ENCODE results near the gene CPNE5.

The CPNE5 gene

DNA sequence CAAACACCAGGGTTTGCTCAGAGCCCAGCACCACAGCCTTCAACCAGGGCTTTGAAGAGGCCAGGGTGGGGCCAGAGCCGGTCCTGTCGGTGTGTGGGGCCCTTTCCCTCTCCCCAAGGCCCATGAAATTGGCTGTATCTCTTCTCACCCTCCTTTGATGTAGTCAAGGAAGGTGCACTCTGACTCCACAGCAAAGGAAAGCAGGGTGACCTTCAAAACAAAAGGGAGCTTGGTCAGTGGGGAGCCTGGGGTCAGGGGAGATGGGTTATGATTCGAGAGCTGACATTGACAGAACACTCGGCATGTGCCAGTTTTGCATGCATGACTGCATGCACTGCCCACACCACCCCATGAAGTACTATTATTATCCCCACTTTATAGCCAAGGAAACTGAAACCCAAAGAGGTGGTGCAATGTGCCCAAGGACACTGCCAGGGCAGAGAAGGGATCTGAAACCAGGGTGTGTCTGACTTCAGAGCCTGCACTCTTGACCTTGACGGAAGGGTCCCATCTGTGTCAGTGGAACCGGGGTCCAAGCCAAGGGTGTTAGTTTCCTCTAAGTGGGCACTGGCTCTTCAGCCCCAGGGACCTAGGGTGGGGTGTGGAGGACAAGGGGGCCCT, 86.2 kb downstream of the CPNE5 start:
- TF ChIP-seq, protein P1, sequence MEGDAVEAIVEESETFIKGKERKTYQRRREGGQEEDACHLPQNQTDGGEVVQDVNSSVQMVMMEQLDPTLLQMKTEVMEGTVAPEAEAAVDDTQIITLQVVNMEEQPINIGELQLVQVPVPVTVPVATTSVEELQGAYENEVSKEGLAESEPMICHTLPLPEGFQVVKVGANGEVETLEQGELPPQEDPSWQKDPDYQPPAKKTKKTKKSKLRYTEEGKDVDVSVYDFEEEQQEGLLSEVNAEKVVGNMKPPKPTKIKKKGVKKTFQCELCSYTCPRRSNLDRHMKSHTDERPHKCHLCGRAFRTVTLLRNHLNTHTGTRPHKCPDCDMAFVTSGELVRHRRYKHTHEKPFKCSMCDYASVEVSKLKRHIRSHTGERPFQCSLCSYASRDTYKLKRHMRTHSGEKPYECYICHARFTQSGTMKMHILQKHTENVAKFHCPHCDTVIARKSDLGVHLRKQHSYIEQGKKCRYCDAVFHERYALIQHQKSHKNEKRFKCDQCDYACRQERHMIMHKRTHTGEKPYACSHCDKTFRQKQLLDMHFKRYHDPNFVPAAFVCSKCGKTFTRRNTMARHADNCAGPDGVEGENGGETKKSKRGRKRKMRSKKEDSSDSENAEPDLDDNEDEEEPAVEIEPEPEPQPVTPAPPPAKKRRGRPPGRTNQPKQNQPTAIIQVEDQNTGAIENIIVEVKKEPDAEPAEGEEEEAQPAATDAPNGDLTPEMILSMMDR (IDR thresholded peaks at IDR 0.05; ENCODE audit: borderline replicate concordance, insufficient read depth, low read depth, low read length), result no peak
- H3K4me3 ChIP-seq (ENCODE audit: low read depth, low read length), result no peak overlapping the region

DNA sequence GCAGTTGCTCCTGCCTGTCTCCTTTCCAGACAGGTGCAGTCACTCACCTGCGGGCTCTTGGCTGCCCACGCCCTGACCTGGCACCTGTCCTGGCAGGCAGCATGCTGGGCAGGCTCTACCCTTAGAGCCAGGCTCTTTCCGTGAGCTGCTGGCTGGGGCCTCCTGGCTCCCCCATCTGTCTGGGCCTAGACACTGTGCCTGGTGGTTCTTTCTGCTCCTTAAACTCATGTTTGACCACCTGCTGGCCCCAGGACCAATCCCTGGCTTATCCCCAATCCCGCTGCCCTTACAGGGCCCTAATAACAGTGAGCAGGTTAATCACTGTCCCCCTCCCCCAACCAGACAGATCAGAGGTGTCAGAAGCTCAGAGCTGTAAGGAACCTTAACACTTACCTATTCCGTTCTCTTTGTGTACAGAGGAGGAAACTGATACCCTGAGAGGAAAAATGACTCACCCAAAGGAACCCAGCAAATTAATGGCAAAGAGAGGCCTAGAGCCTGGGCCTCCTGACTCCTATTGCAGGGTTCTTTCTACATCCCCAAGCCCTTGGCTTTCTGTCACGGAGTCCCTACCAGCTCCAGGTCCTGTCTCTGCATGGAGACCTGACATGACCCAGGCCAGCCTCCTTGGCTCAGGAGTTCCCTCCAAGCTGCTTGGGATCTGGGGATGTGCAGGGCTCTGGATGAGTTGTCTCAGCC, 86.9 kb downstream of the CPNE5 start:
- TF ChIP-seq, protein P1 (IDR thresholded peaks at IDR 0.05; ENCODE audit: borderline replicate concordance, insufficient read depth, low read depth, low read length), result no peak
- H3K4me3 ChIP-seq (ENCODE audit: low read depth, low read length), result no peak overlapping the region

DNA sequence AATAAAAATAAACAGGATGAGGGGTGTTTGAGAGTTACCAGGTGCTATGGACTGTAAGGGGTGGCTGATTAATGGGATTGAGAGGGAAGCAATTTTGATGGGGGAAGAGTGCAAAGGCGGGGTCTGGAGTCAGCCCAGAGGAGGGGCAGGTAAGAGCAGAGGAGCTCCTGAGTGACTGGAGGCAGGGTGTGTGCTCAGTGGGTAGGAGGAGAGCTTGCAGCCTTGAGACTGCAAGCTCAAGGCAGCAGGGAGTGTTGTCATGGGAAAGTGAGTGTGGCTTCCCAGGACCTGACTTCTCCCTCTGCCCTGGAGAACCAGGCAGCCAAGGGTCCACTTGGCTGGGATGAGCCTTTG, 87.4 kb downstream of the CPNE5 start:
- TF ChIP-seq, protein P1 (IDR thresholded peaks at IDR 0.05; ENCODE audit: borderline replicate concordance, insufficient read depth, low read depth, low read length), result no peak
- H3K4me3 ChIP-seq (ENCODE audit: low read depth, low read length), result no peak overlapping the region

DNA sequence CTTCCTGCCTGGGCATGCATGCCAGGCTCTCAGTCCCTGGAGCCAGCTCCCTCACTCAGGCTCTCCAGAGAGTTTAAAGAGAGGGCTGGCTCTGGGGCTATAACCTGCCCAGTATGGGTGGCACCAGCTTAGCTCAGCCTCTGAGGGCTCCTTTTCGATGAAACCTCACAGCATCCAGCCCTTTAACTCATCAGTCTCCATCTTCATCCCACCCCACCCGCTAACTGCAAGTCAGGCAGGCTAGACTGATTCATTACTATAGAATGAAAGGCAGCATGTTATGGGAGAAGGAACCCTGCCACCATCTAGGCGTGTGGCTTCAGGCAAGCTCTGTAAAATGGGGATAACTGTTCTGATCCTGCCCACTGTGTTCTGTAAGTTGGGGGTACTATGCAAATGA, 88.2 kb downstream of the CPNE5 start:
- H3K4me3 ChIP-seq (ENCODE audit: low read depth, low read length), result no peak overlapping the region
- TF ChIP-seq, protein P1 (IDR thresholded peaks at IDR 0.05; ENCODE audit: borderline replicate concordance, insufficient read depth, low read depth, low read length), result no peak

DNA sequence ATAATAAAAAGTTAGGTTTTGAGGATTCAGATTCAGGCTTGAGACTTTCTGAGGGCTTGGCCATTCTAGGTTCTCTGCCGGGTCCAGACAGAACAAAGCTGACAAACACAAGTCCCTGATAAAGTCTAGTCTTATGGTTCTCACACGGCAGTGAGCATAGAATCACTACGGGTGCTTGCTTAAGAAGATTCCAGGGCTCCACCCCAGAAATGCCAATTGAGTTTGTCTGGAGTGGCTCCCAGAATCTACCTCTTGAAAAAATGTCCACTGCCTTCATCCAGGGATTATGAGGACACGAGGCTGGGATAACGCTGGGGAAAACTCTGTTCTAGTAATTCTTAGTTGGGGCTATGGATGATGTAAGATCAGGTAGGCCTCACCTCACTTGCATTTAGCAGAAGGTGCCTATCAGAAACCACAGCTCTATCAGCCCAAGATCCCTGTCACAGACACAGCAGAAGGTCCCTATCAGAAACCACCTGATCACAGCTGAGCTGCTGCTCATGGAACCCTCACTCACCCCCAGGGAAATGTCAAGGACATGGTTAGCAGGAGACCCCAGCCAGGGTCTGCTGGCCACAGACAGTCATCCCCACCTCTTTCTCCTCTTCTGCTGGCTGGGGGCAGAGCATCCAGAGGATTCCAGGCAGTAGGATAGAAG, 89.3 kb downstream of the CPNE5 start:
- TF ChIP-seq, protein P1 (IDR thresholded peaks at IDR 0.05; ENCODE audit: borderline replicate concordance, insufficient read depth, low read depth, low read length), result no peak
- H3K4me3 ChIP-seq (ENCODE audit: low read depth, low read length), result no peak overlapping the region

DNA sequence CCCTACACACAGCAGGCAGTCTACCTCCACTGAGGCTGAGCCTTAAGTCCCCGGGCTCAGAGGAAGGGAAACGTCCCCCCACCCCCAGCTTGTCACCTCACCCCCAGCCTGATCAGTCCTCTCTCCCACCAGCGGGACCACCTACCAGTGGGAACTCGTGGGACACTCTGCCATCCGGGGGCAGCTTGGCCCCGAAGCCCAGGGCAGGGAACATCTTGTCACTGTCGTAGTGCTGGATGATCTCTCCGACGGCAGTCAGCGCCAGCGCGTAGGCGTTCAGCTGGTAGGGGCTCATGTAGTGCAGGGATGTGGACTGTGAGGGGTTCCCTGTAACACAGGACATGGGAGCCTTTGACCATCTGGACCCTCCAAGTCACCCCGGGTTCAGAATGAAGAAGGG, 93.0 kb downstream of the CPNE5 start:
- H3K4me3 ChIP-seq (ENCODE audit: low read depth, low read length), result no peak overlapping the region
- TF ChIP-seq, protein P1 (IDR thresholded peaks at IDR 0.05; ENCODE audit: borderline replicate concordance, insufficient read depth, low read depth, low read length), result no peak

DNA sequence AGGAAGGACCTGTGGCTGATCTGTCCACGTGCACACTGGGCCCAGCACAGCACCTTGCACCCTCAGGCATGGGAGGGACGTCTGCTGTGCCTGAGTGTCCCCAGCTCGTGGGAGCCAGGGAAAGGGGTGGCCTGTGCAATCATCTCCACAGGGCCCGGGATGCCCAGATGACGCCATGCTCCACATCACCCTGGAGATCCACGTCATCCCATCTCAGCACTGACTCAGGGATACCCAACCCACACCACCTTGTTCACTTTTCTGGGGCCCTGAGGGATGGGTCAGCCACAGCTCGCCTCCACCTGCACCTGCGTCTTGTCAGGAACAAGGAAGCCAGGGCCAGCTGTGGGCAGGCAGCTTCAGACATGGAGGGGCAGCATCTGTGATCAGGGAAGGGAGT, 93.4 kb downstream of the CPNE5 start:
- TF ChIP-seq, protein P1 (IDR thresholded peaks at IDR 0.05; ENCODE audit: borderline replicate concordance, insufficient read depth, low read depth, low read length), result no peak
- no peak overlapping the region for H3K4me3 ChIP-seq (ENCODE audit: low read depth, low read length)
